CD4-positive, alpha-beta T cell treated with Interleukin-17A for 1 hour (primary cell): ENCODE results near the gene DAB2IP.

ENCODE experiments used
- DNase-seq: peaks from one replicate; pipeline ENCODE4 v3.0.0-alpha.2; 2020

DAB2IP gene

DNA sequence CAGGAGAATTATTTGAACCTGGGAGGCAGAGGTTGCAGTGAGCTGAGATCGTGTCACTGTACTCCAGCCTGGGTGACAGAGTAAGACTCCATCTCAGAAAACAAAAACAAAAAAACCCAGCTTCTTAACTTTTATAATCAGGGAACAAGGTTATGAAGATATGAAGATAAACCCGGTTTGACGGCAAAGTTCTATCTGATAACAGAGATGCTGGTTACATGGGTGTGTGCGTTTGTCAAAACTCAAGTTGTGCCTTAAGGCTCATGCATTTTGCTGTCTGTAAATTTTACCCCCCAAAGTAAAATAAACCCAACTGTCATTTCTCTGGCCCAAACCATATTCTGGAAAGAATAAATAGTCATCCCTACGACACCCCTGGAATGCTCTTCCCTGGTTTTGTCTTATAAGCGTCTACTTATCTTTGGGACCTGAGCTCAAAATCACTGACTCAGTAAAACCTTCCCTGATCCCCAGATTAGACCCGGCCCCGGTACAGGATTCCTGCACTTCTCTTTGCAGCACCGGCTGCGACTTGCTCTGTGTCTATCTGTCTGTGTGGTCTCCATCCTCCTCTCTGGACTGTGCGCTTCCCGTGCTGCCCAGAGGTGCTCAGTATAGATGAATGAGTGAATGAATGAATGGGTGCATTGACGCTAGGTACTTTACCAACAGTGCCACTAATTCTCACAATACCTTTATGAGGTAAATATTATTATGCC lies 172.2 kb downstream of the DAB2IP start:
- DNase-seq: no peak

DNA sequence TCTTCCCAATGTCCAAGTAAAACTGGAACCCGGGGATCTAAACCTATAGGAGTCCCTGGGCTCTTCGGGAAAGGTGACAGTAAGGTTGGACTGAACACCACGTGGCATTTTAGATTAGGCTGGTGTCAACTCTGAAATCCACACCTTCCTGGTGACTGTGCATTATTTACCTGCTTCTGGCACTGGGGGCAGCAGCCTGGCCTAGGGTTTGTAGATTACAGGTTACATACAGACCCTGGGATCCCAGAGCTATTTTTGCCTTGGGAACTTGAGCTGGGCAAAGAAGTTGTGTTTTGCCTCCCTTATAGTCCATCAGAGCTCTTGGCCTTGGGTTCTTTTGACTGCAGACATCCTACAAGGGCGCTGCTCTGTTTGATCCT lies 173.2 kb downstream of the DAB2IP start:
- DNase-seq: no peak

DNA sequence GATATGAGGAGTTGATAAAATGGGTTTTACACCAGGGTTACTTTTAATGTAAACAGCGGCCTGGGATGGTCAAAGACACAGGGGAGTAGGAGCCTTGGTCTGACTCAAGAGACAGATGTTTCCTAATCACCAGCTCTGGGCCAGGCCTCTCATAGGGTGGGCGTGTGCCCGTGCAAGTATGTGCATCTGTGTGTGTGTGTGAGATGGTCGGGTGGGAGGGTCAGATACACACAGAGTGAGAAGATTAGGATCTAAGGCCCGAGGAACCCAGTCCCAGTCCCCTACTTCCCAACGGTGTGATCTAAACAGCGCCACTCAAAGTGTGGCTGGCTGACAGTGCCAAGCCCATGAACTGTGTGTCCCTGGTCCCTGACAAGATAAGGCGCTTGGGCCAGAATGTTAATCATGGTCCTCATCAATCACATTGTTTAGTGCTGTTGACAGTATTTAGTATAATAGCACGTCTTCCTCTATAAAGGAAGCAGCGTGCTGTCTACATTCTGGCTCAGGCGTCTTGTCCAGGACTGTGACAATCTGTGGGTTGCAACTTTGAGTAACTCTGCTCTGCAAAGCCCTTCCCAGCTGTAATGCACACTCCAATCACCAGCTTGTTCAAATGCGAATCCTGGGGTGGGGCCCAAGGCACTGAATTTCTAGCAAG lies 173.7 kb downstream of the DAB2IP start:
- DNase-seq: no peak

DNA sequence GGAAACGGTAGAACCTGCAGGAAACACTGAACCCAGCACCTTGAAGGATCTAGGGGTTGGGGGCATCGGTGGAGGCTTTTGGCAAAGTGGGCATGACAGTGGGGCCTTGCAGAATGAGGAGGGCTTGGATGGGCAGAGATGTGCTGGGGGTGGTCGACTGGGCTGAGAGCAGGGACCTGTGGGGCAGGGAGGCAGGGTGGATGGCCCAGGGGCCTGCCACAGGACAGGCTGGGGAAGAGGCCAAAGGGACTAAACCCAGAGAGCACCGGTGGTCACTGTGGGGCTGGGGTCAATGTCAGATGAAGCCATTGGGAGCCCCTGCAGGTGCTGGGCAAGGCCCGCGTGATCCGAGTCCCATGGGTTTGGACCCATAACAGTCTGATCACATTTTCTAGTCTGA lies 175.3 kb downstream of the DAB2IP start:
- DNase-seq: no peak

DNA sequence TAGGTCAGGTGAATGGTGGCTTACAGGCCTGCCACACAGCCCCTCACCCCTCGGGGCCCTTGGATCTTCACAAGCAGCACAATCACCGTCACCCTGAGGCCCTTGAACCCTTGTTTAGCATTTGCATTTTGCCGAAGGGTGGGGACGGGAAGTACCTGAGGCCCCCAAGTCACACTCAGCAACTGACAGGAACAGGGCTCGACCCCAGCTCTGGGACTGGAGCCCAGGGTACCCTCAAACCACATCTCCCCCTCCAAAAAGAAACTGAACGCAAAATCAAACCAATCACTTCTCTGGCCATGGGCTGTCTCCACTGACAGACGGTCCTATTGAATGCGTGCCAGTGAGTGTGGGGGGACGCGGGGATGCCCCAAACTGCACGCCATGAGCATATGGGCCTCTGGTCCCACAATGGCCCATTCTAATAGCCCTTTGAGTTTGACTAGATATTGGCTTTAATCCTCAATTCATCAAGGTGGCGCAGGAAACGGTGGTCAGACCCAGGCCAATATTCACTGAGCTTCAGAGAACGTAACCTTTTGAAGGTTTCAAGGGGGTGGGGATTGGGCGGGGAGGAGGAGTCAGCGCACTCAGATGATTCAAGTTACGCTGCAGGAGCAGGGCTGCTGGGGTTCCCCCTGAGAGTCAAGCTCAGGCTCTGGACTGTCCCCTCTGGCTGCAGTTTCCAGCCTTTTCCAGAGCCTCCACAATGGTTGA lies 176.0 kb downstream of the DAB2IP start:
- no peak for DNase-seq

DNA sequence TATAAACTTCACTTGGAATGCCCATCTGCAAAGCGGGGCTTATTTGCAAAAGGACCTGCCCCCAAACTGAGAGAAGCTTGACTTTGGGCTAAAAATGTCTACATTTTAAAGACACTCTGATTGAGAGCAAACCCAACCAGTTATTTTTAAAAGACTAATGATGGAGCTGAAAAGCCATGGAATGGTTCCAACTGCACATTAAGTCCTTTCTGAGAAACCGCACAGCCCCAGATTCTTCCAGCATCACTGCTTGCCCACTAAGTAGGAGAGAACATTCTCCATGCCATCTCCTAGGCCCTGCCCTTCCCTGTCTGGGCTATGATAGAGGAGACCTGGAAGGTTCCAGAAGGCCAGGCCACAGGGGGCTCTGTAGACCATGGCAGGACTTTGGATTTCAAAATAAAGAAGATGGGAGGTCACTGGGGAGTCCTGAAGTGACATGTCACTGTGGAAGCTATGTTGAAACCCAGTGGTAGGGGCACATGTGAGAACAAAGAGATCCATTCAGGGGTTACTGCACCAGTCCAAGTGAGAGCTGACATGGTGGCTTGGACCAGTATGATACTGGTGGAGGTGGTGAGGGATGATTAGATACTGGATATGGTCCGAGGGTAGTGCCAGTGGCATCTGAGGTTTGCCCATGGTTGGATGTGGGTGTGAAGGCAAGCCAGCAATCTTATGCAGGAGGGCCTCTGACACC lies 179.2 kb downstream of the DAB2IP start:
- DNase-seq: no peak

DNA sequence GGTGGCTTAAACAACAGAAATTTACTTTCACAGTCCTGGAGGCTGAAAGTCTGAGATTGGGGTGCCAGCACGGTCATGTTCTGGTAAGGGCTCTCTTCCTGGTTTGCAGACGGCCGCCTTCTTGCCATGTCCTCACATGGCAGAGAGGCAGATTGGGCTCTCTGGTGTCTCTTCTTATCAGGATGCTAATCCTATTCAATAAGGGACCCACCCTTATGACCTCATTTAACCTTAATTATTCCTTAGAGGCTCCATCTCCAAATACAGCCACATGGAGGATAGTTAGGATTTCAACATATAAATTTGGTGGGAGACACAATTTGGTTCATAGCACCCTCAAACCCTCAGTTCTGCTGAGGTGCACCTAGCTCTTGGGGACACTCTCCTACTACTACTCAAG lies 180.4 kb downstream of the DAB2IP start:
- no peak for DNase-seq

GRCh38 chr9:121833061-121833460 lies 181.6 kb downstream of the DAB2IP start:
- no peak for DNase-seq
